Thyroid gland (tissue), 4 donors: ENCODE results near the gene GOLGA6L25.
"Not testable (repeated sequence)": the region's sequence is repeated elsewhere in the genome, so short reads cannot be mapped to it uniquely, and the experiment has no call there.

ENCODE experiments used
- CTCF ChIP-seq, 6 experiments: fragments of 200-600 bp in 3 of 6; fragments of 450-650 bp in 3 of 6; sonication (generic) in 3 of 6; IDR thresholded peaks; one replicate each; pipeline ENCODE4 v1.5.1; 2016 to 2019; ENCODE audit warnings: antibody characterized with exemption in 6 of 6, mild to moderate bottlenecking in 2 of 6, inconsistent platforms in 1 of 6, moderate library complexity in 1 of 6
- POLR2A ChIP-seq, 2 donors: fragments of 450-650 bp; IDR thresholded peaks; one replicate each; pipeline ENCODE4 v1.6.1; 2017; ENCODE audit warnings: antibody characterized with exemption in 2 of 2, mild to moderate bottlenecking in 2 of 2, moderate library complexity in 1 of 2

- TF ChIP-seq CTCF, POLR2A (IDR thresholded peaks at IDR 0.05): not testable (repeated sequence)
Observed at GRCh38 chr15:28597471-28597870, 44.1 kb downstream of the GOLGA6L25 start.
